Measurements from ENCODE around the gene JCAD. TPM values are rescaled to one million over a fixed set of nuclear protein-coding genes. Genes with fewer than 3 reads are reported as not detected.

The JCAD gene
- polyA plus RNA-seq, 12 donors: 26.3 to 44.8 (median 29.6) TPM; not detected in 1

GRCh38 chr10:30046476-30046875, 12.9 kb downstream of the JCAD start:
- DNase-seq: no peak

GRCh38 chr10:30045961-30046360, 13.4 kb downstream of the JCAD start:
- no peak for DNase-seq

GRCh38 chr10:30043476-30044270, 15.7 kb downstream of the JCAD start:
- no peak for DNase-seq

GRCh38 chr10:30042820-30043219, 16.6 kb downstream of the JCAD start:
- DNase-seq: no peak

- no peak for DNase-seq
These were observed 17.9 kb downstream of the JCAD start for GRCh38 chr10:30041196-30042105.

- no peak for DNase-seq
These were observed 18.8 kb downstream of the JCAD start for GRCh38 chr10:30040597-30040996.

- DNase-seq: no peak
These were observed 19.4 kb downstream of the JCAD start for GRCh38 chr10:30039988-30040387.

GRCh38 chr10:30039567-30039966, 19.8 kb downstream of the JCAD start:
- DNase-seq: no peak

- no peak for DNase-seq
These were observed 20.4 kb downstream of the JCAD start for GRCh38 chr10:30038781-30039536.

- DNase-seq: no peak
These were observed 21.6 kb downstream of the JCAD start for GRCh38 chr10:30037620-30038336.

- no peak for DNase-seq
These were observed 22.6 kb downstream of the JCAD start for GRCh38 chr10:30036811-30037210.

- no peak for DNase-seq
These were observed 23.0 kb downstream of the JCAD start for GRCh38 chr10:30036341-30036740.

- DNase-seq: no peak
These were observed 24.8 kb downstream of the JCAD start for GRCh38 chr10:30034433-30035137.

GRCh38 chr10:30032125-30032524, 27.3 kb downstream of the JCAD start:
- DNase-seq: no peak

GRCh38 chr10:30029872-30030256, 29.5 kb downstream of the JCAD start:
- DNase-seq: no peak

GRCh38 chr10:30029164-30029871, 30.1 kb downstream of the JCAD start:
- DNase-seq: no peak

- DNase-seq: no peak
These were observed 30.7 kb downstream of the JCAD start for GRCh38 chr10:30028738-30029030.

- peak; percentile 57 for DNase-seq
These were observed 31.2 kb downstream of the JCAD start for GRCh38 chr10:30028006-30028737.
